Right lobe of liver (tissue), 6 donors: Measurements from ENCODE around the gene NOL4L. TPM values are rescaled to one million over a fixed set of nuclear protein-coding genes. Genes with fewer than 3 reads are reported as not detected.

Experiments used
- ATAC-seq, 4 donors: fragments of 200-7000 bp; cut with Tn5 transposase; one replicate each; pipeline ENCODE4 v1.9.1; 2020; ENCODE audit warnings: mild to moderate bottlenecking in 4 of 4, moderate library complexity in 4 of 4
- DNase-seq, 3 donors: peaks; one replicate each; pipeline ENCODE4 v3.0.0-alpha.2; 2020
- H3K27ac ChIP-seq, 3 donors: fragments of 200-600 bp; one replicate each; pipeline ENCODE4 v1.8.0; 2022
- H3K27me3 ChIP-seq, 2 donors: fragments of 200-600 bp; one replicate each; pipeline ENCODE4 v1.8.0; 2022
- H3K36me3 ChIP-seq, 4 donors: fragments of 200-600 bp; sonication (generic) in 1 of 4; one replicate each; pipeline versions ENCODE4 v1.5.1 to v1.8.0; 2017 to 2022; ENCODE audit warnings: control low read depth in 1 of 4
- H3K4me1 ChIP-seq, 4 donors: fragments of 200-600 bp; sonication (generic) in 1 of 4; one replicate each; pipeline versions ENCODE4 v1.5.1 to v1.8.0; 2017 to 2022; ENCODE audit warnings: control low read depth in 1 of 4
- H3K4me3 ChIP-seq, 3 donors: fragments of 200-600 bp; one replicate each; pipeline ENCODE4 v1.8.0; 2022
- H3K9me3 ChIP-seq, 4 donors: fragments of 200-600 bp; sonication (generic) in 1 of 4; one replicate each; pipeline versions ENCODE4 v1.5.1 to v1.8.0; 2017 to 2022; ENCODE audit warnings: control low read depth in 1 of 4
- POLR2A ChIP-seq: fragments of 450-650 bp; IDR thresholded peaks from one replicate; pipeline ENCODE4 v1.6.1; 2017; ENCODE audit warnings: antibody characterized with exemption, mild to moderate bottlenecking
- WGBS: methylation state at CpG from one replicate; pipeline ENCODE4 v1.1.6; 2018; ENCODE audit warnings: low coverage, low lambda C conversion rate; ENCODE audit not compliant: insufficient coverage; ENCODE audit errors: missing lambda C conversion rate; 5-methylcytosine and 5-hydroxymethylcytosine counted together
- intact Hi-C, 2 donors: fragments of 100-400 bp; cut with DNase I; formaldehyde crosslinking; loops; one replicate each; pipeline versions ENCODE4 v1.11.2 to v1.14.1; 2022
- long read RNA-seq: library from polyadenylated mRNA; unstranded; transcript quantifications from one replicate; pipeline ENCODE4 v2.0.0, GENCODE V29; 2019
- total RNA-seq, 6 experiments: library from RNA; depleted of rRNA in 2 of 6; stranded (reverse); fragments of >200 nt in 2 of 6; fragmentation: NEBNext Ultra II Directional in 3 of 6; extraction: Animal tissue kit (Norgen Biotek cat#: 25700) in 3 of 6; gene quantifications; one replicate each; pipeline versions ENCODE4 v1.1.0 to v1.2.4, GENCODE V29; 2016 to 2023
- TF ChIP-seq, protein P1 (sequence below), 4 donors: fragments of 200-600 bp in 3 of 4; fragments of 450-650 bp in 1 of 4; IDR thresholded peaks; one replicate each; pipeline versions ENCODE4 v1.5.1 to v1.8.0; 2016 to 2022; ENCODE audit warnings: antibody characterized with exemption in 4 of 4, mild to moderate bottlenecking in 2 of 4
- donor health status: DM: no; HTN: yes; CAD: no.
- donor health status: DM: no; HTN: no; CAD: no.
- donor health status: DM: no; HTN: no; CAD: no.
- donor health status: DM: no; HTN: yes; CAD: no.
- donor health status: DM: no; HTN: yes; CAD: no.

Gene NOL4L, protein sequence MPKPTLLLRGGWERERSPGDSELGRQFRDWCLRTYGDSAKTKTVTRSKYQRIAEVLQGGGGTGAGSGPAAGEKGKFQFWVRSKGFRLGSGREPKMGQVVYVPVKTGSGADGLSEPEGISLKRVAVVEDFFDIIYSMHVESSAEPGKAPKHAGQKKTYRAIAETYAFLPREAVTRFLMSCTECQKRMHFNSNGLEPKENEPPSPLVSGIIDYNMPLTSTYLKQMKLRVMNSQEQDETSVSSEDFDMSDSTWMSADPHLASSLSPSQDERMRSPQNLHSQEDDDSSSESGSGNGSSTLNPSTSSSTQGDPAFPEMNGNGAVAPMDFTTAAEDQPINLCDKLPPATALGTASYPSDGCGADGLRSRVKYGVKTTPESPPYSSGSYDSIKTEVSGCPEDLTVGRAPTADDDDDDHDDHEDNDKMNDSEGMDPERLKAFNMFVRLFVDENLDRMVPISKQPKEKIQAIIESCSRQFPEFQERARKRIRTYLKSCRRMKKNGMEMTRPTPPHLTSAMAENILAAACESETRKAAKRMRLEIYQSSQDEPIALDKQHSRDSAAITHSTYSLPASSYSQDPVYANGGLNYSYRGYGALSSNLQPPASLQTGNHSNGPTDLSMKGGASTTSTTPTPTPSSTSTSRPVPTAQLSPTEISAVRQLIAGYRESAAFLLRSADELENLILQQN
- total RNA-seq: 1 to 10 TPM; 4.3 to 6.5 (median 5.7) TPM
- long read RNA-seq, partial matches to known transcripts: 0 of 2 reads
- long read RNA-seq, other reads (novel, unspliced or antisense): 2 of 2 reads

DNA sequence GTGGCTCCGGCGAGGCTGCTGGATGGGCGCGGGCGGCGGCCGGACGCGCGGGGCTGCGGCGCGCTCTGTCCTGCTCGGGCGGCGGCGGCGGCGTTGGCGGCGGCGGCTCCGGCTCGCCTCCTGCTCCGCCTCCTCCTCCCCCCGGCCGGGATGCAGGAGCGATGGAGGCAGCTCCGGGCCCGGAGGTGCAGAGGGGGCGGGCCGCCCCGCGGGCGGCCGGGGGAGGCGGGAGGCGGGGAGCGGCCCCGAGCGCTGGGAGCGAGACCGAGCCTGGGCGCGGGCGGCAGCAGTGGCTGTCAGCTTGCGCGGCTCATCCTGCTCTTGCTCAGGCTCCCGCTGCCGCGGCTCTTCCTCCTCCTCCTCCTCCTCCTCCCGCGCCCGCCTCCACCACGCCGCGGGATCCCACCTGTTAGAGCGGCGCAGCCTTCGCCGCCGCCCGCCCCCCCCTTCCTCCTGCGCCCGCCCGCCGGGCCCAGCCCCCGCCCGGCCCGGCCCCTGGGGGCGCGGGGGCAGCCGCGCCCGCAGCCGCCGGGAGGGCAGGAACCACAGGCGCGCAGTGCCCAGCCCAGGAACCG, at the start of gene NOL4L:
Gene NOL4L (minus strand): TSS at position 323 of the 575 bp plus-strand sequence. CDS start 443 bp downstream, outside the sequence.
- no peaks in the 10 kb centered on the region for H3K36me3 ChIP-seq
- peaks cover 0 to 4% (median 0%) of the 10 kb centered on the region in 4 donors for H3K4me1 ChIP-seq
- peak within 1 kb of the TSS in 1 of 3 donors; percentile 18 for H3K27ac ChIP-seq
- TF ChIP-seq POLR2A: no peak
- TF ChIP-seq, protein P1, sequence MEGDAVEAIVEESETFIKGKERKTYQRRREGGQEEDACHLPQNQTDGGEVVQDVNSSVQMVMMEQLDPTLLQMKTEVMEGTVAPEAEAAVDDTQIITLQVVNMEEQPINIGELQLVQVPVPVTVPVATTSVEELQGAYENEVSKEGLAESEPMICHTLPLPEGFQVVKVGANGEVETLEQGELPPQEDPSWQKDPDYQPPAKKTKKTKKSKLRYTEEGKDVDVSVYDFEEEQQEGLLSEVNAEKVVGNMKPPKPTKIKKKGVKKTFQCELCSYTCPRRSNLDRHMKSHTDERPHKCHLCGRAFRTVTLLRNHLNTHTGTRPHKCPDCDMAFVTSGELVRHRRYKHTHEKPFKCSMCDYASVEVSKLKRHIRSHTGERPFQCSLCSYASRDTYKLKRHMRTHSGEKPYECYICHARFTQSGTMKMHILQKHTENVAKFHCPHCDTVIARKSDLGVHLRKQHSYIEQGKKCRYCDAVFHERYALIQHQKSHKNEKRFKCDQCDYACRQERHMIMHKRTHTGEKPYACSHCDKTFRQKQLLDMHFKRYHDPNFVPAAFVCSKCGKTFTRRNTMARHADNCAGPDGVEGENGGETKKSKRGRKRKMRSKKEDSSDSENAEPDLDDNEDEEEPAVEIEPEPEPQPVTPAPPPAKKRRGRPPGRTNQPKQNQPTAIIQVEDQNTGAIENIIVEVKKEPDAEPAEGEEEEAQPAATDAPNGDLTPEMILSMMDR (IDR thresholded peaks at IDR 0.05): no peak
- no CpG with 5 or more reads among the region's 80 CpGs for WGBS
- no peaks in the 10 kb centered on the region for H3K27me3 ChIP-seq
- no peaks in the 10 kb centered on the region for H3K9me3 ChIP-seq
- DNase-seq (no peak), ATAC-seq (peak; percentile 4 to 16 (median 6))
- H3K4me3 ChIP-seq: peak within 1 kb of the TSS; percentile 41 to 56 (median 42)
- intact Hi-C loops: no loop called here

DNA sequence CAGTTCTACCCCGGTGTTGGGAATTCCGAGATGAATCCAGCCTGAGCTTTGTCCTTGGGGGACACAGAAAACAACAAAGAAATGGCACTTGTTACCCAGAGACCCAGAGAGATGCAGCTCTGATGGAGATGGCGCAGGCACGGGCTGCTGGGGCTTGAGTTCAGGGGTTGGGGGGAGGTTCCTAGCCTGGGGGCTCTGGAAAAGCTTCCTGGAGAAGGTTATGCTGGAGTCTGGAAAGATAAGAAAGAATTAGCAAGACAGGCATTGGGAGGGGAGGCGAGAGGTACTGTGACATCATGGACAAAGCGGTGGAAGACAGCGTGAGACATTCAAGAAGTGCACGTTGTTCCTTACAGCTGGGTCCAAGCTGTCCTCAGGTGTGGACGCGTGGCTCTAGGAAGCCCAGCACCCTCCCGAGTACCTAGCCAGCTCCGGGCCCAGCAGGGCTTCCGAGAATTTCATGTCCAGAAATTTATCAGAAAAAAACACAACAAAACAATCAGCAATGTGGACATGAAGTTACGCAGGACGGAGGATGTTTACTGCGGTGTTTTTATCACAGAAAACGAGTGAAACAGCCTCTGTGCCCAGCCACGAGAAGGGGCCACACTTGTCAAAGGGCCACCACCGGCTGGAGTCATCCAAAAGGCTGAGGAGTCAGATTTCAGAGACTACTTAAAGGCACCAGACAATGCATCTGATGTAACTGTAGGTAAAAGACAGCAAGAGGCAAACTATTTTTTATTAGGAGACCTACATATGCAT, 49.1 kb upstream of the NOL4L start:
- ATAC-seq (no peak), DNase-seq (no peak)
- H3K27me3 ChIP-seq: no peaks in the 10 kb centered on the region
- H3K9me3 ChIP-seq: no peaks in the 10 kb centered on the region
- 62% methylated on average over 11 of the region's 19 CpGs for WGBS
- H3K36me3 ChIP-seq: no peaks in the 10 kb centered on the region
- TF ChIP-seq, protein P1 (IDR thresholded peaks at IDR 0.05): no peak
- H3K4me1 ChIP-seq: no peaks in the 10 kb centered on the region
- H3K4me3 ChIP-seq: no peak overlapping the region
- intact Hi-C loops: no loop called here
- no peak overlapping the region for H3K27ac ChIP-seq

DNA sequence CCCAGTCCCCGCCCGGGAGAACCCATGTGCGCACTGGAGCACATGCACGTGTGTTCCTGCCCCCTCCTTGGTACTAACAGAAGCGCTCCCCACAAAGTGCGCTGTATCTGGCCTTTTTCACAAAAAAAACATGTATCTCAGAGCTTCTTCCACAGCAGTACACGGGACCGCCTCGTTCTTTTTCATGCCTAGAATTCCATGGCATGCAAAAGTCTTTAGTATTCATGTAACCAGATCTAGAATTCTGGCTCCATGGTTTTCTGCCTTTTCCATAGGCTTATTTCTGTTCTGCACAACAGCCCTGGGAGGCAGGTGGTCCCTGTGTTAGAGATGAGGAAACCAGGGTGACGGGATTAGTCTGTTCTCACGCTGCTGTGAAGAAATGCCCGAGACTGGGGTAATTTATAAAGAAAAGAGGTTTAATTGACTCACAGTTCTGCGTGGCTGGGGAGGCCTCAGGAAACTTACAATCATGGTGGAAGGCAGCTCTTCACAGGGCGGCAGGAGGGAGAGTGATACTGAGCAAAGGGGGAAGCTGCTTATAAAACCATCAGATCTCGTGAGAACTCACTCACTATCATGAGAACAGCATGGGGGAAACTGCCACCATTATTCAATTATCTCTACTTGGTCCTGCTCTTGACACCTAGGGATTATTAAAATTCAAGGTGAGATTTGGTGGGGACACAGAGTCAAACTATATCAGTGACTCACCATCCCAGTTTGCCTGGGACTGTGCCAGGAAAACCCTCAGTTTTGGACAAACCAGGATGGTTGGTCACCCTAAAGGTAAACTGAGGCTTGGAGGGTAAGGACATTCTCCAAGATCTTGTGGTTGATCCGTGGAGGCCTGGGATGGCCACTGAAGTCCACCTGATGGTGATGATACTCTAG, 47.6 kb upstream of the NOL4L start:
- Histone ChIP-seq H3K27ac (no peak overlapping the region), H3K4me1 (no peaks in the 10 kb centered on the region), H3K36me3 (no peaks in the 10 kb centered on the region), H3K9me3 (no peaks in the 10 kb centered on the region), H3K27me3 (no peaks in the 10 kb centered on the region), H3K4me3 (no peak overlapping the region)
- 74% methylated on average over 14 of the region's 16 CpGs for WGBS
- TF ChIP-seq, protein P1 (IDR thresholded peaks at IDR 0.05): no peak
- TF ChIP-seq POLR2A: no peak
- no peak for DNase-seq
- intact Hi-C loops: no loop called here
- no peak for ATAC-seq
